Colonic mucosa (tissue), 4 donors: ENCODE data around the gene SWT1. TPM values are rescaled to one million over a fixed set of nuclear protein-coding genes. Genes with fewer than 3 reads are reported as not detected.

Experiments used
- DNase-seq: peaks from one replicate; pipeline ENCODE4 v3.0.0-alpha.2; 2020
- H3K27ac ChIP-seq: fragments of 200-600 bp; one replicate; pipeline ENCODE4 v1.8.0; 2021
- H3K27me3 ChIP-seq: fragments of 200-600 bp; one replicate; pipeline ENCODE4 v1.8.0; 2021
- H3K36me3 ChIP-seq: fragments of 200-600 bp; one replicate; pipeline ENCODE4 v1.8.0; 2021
- H3K4me1 ChIP-seq: fragments of 200-600 bp; one replicate; pipeline ENCODE4 v1.8.0; 2021; ENCODE audit warnings: mild to moderate bottlenecking
- H3K4me3 ChIP-seq: fragments of 200-600 bp; one replicate; pipeline ENCODE4 v1.8.0; 2021
- H3K9ac ChIP-seq, 2 donors: one replicate each; pipeline ENCODE4 v1.7.0; 2013; ENCODE audit warnings: control low read depth in 2 of 2, low read depth in 2 of 2, low read length in 2 of 2
- H3K9me3 ChIP-seq: fragments of 200-600 bp; one replicate; pipeline ENCODE4 v1.8.0; 2021
- intact Hi-C: fragments of 100-400 bp; cut with DNase I; formaldehyde crosslinking; loops from one replicate; pipeline ENCODE4 v1.14.1; 2022
- total RNA-seq, 2 donors: library from RNA; stranded (reverse); fragmentation: NEBNext Ultra II Directional in 1 of 2; extraction: Animal tissue kit (Norgen Biotek cat#: 25700) in 1 of 2; gene quantifications; one replicate each; pipeline ENCODE4 v1.2.1, GENCODE V29; 2021
- TF ChIP-seq, protein P1 (sequence below): fragments of 200-600 bp; IDR thresholded peaks from one replicate; pipeline ENCODE4 v1.8.0; 2022; ENCODE audit warnings: antibody characterized with exemption, mild to moderate bottlenecking
- donor health status: healthy.
- donor health status: DM: no; HTN: no; CAD: no.
- donor health status: DM: no; HTN: no; CAD: no.

Gene SWT1
- total RNA-seq, 2 donors from 2014 or later: 3.4 to 5.7 TPM

DNA sequence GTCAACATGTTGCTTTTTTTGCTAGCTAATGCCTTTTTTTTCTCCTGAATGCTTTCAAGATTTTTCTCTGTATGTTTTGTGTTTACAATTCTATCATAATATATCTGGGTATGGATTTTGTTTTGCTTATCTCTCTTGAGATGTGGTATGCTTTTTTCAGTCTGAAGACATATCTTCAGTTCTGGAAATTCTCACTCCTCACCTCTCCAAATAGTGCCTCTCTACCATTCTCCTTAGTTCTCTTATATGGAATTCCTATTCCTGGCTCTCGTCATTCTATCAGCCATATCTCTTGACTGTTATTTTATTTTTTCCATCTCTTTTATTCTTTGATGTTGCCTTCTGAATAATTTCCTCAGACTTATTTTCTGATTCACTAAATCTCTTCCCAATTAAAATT lies 101.7 kb downstream of the SWT1 start:
- no peaks in the 10 kb centered on the region for H3K4me1 ChIP-seq
- intact Hi-C loops: no loop called here

DNA sequence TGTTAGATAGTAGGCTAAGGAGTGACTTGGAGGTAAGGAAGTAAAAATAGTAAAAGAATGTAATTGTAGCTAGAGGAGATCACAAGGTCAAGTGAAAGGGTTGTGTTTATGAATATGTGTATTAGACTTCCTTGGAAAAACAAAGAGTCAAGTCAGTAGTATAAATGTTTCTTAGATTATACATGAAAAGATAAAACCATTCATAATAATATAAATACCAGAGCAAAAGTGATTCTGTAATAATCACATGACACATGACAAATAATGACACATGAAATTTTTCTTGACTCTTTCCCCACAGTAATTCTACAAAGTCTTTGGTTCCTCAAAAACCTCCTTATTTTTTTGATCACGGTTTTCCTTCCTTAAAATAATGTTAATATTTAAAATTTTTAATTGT lies 103.6 kb downstream of the SWT1 start:
- TF ChIP-seq, protein P1, sequence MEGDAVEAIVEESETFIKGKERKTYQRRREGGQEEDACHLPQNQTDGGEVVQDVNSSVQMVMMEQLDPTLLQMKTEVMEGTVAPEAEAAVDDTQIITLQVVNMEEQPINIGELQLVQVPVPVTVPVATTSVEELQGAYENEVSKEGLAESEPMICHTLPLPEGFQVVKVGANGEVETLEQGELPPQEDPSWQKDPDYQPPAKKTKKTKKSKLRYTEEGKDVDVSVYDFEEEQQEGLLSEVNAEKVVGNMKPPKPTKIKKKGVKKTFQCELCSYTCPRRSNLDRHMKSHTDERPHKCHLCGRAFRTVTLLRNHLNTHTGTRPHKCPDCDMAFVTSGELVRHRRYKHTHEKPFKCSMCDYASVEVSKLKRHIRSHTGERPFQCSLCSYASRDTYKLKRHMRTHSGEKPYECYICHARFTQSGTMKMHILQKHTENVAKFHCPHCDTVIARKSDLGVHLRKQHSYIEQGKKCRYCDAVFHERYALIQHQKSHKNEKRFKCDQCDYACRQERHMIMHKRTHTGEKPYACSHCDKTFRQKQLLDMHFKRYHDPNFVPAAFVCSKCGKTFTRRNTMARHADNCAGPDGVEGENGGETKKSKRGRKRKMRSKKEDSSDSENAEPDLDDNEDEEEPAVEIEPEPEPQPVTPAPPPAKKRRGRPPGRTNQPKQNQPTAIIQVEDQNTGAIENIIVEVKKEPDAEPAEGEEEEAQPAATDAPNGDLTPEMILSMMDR: no peak
- Histone ChIP-seq H3K27me3 (no peaks in the 10 kb centered on the region), H3K27ac (no peak overlapping the region), H3K4me1 (no peaks in the 10 kb centered on the region), H3K36me3 (no peaks in the 10 kb centered on the region), H3K9ac (no peak overlapping the region), H3K9me3 (no peaks in the 10 kb centered on the region), H3K4me3 (no peak overlapping the region)
- no peak for DNase-seq
- intact Hi-C loops: no loop called here

More for the DNA sequence above, 101.7 kb downstream of the SWT1 start:
- H3K4me3 ChIP-seq: no peak overlapping the region
- TF ChIP-seq, protein P1: no peak
- no peaks in the 10 kb centered on the region for H3K9me3 ChIP-seq
- no peaks in the 10 kb centered on the region for H3K27me3 ChIP-seq
- no peaks in the 10 kb centered on the region for H3K36me3 ChIP-seq
- H3K9ac ChIP-seq: no peak overlapping the region
- no peak overlapping the region for H3K27ac ChIP-seq
- DNase-seq: no peak

DNA sequence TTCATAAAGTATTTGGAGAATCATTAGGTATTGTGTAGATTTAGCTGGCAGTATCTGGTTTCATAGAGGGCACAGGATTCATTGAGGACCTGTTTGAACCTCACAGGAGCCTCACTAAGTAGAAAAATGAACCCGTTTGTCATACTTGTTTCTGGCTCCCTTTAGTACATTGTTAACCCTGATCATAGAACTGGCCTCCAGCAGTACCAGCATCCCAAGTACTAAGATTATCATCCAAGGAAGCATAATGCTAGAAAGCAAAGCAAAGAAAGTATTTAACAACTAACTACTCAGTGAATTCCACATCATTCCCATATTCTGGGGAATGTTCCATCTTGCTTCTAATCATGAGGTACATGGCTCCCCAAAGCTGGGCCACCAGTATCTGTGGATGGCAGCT lies 105.2 kb downstream of the SWT1 start:
- TF ChIP-seq, protein P1: no peak
- Histone ChIP-seq H3K27me3 (no peaks in the 10 kb centered on the region), H3K9ac (no peak overlapping the region), H3K9me3 (no peaks in the 10 kb centered on the region), H3K27ac (no peak overlapping the region), H3K4me3 (no peak overlapping the region), H3K36me3 (no peaks in the 10 kb centered on the region), H3K4me1 (no peaks in the 10 kb centered on the region)
- intact Hi-C loops: no loop called here
- no peak for DNase-seq

DNA sequence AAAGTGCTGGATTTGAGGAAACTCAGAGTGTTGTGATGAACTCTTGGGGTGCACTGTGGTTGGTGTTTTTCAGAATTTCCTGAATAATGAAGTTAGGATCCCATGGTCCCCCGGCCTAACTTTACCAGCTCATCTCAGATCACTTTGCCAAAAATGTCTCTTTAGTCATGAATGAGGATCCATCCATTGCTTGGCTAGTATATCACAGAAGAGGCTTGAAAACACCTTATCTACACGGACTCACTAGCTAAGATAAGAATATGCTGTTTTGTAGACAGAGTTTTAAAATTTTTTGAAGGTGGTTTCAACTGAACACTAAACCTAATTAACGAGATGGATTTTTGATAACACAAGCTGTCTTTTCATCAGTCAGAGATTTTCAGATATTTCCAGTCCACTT lies 106.3 kb downstream of the SWT1 start:
- H3K4me1 ChIP-seq: no peaks in the 10 kb centered on the region
- no peaks in the 10 kb centered on the region for H3K36me3 ChIP-seq
- no peaks in the 10 kb centered on the region for H3K27me3 ChIP-seq
- no peak overlapping the region for H3K4me3 ChIP-seq
- intact Hi-C loops: no loop called here
- H3K9ac ChIP-seq: no peak overlapping the region
- no peaks in the 10 kb centered on the region for H3K9me3 ChIP-seq
- TF ChIP-seq, protein P1: no peak
- DNase-seq: no peak
- no peak overlapping the region for H3K27ac ChIP-seq

DNA sequence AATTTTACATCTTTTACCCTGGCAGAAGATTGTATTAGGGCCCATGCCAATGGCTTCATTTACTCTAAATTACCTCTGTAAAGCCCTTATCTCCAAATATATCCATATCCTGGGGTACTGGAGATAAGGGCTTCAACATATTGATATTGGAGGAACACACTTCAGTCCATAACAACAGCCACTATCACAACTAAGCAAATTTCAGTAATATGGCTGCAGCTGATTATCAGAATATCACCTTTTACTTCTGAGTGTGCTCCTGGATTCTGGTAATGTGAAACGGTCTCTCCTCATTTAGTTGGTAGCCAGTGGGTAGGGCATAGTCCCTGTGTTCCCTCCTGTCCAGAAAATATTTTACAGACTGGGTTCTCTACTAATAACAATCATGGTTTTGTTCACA lies 106.8 kb downstream of the SWT1 start:
- H3K9ac ChIP-seq: no peak overlapping the region
- H3K4me3 ChIP-seq: no peak overlapping the region
- TF ChIP-seq, protein P1: no peak
- H3K27me3 ChIP-seq: no peaks in the 10 kb centered on the region
- no peaks in the 10 kb centered on the region for H3K36me3 ChIP-seq
- H3K4me1 ChIP-seq: no peaks in the 10 kb centered on the region
- no peak overlapping the region for H3K27ac ChIP-seq
- intact Hi-C loops: no loop called here
- H3K9me3 ChIP-seq: no peaks in the 10 kb centered on the region
- no peak for DNase-seq

DNA sequence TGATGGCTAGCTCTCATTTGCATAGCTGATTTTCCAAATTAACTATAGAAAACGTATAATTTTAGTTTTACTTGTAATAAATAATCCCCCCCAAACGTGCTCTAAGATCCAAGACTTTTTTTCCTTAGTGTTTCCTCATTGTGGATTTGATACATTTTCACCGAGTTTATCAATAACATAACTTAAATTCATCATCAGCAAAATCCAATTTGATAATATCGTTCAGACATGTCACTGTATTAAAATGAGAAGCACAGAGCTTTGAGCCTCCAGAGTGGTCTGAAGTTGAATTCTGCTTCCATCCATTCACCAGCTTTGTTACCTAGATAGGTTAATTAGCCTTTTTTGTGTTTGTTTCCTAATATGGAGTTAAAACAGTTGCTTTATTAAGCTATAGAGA lies 108.3 kb downstream of the SWT1 start:
- no peak overlapping the region for H3K27ac ChIP-seq
- H3K27me3 ChIP-seq: no peaks in the 10 kb centered on the region
- no peak overlapping the region for H3K4me3 ChIP-seq
- H3K9me3 ChIP-seq: no peaks in the 10 kb centered on the region
- H3K4me1 ChIP-seq: no peaks in the 10 kb centered on the region
- H3K9ac ChIP-seq: no peak overlapping the region
- no peak for DNase-seq
- TF ChIP-seq, protein P1: no peak
- intact Hi-C loops: no loop called here
- H3K36me3 ChIP-seq: no peaks in the 10 kb centered on the region
